Ishikawa (cell line): ENCODE data around the gene HBE1.

Experiments used
- CEBPB ChIP-seq: IDR thresholded peaks from 2 replicates; pipeline ENCODE4 v1.6.1; 2012
- CREB1 ChIP-seq: IDR thresholded peaks from 2 replicates; pipeline ENCODE4 v1.6.1; 2012; ENCODE audit warnings: low read depth
- EGR1 ChIP-seq: IDR thresholded peaks from 2 replicates; pipeline ENCODE4 v1.6.1; 2012
- EP300 ChIP-seq: IDR thresholded peaks from 2 replicates; pipeline ENCODE4 v1.6.1; 2012; ENCODE audit warnings: borderline replicate concordance
- FOXM1 ChIP-seq: IDR thresholded peaks from 2 replicates; pipeline ENCODE4 v1.6.1; 2012; ENCODE audit warnings: low read depth, borderline replicate concordance
- NFIC ChIP-seq: IDR thresholded peaks from 2 replicates; pipeline ENCODE4 v1.6.1; 2012
- RAD21 ChIP-seq: IDR thresholded peaks from 2 replicates; pipeline ENCODE4 v1.6.1; 2012; ENCODE audit warnings: low read depth
- REST ChIP-seq: IDR thresholded peaks from 2 replicates; pipeline ENCODE4 v1.6.1; 2012; ENCODE audit warnings: low read depth, mild to moderate bottlenecking
- TAF1 ChIP-seq: IDR thresholded peaks from 2 replicates; pipeline ENCODE4 v1.6.1; 2012; ENCODE audit warnings: low read depth, mild to moderate bottlenecking
- TCF12 ChIP-seq: IDR thresholded peaks from 2 replicates; pipeline ENCODE4 v1.6.1; 2012; ENCODE audit warnings: low read depth
- TEAD4 ChIP-seq: IDR thresholded peaks from 2 replicates; pipeline ENCODE4 v1.6.1; 2012
- USF1 ChIP-seq: IDR thresholded peaks from 2 replicates; pipeline ENCODE4 v1.6.1; 2012
- YY1 ChIP-seq: IDR thresholded peaks from 2 replicates; pipeline ENCODE4 v1.6.1; 2012; ENCODE audit warnings: low read depth
- ZBTB7A ChIP-seq: IDR thresholded peaks from 2 replicates; pipeline ENCODE4 v1.6.1; 2012; ENCODE audit warnings: low read depth
- TF ChIP-seq, protein P1 (sequence below): IDR thresholded peaks from 2 replicates; pipeline ENCODE4 v1.6.1; 2012

Gene HBE1

DNA sequence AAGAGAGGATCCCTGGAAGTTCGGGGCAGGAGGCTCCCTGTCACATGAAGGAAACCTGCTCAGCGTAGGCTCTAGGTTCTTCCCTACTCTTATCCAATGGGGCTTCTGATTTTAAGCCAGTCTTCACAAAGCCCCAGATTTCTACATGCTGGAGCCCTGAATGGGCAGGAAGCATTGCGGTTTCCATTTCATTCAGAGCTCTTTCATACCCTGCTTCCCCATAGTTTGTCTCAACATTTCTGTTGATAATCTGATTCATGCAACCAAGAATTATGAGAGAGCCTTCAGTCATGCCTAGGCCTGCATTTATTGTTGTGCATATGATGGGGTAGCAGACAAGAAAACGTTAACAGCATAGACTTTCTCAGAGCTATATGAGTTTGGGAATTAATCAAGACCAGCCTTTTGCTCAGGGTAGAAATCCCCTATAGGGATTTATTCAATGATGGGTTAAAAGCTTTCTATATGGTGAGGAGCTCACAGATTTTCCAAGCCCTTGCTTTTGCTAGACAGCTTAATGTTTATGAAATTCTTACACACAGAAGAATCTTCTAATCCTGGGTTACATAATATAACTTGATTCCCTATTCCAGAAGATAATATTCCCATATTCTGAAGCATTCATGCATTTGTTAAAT lies 16.1 kb upstream of the HBE1 start:
- TF ChIP-seq ZBTB7A: no peak
- TF ChIP-seq CEBPB: no peak
- TF ChIP-seq NFIC: no peak
- TF ChIP-seq EP300: no peak
- no peak for TF ChIP-seq EGR1
- TF ChIP-seq TAF1: no peak
- no peak for TF ChIP-seq RAD21
- no peak for TF ChIP-seq USF1
- TF ChIP-seq TCF12: no peak

DNA sequence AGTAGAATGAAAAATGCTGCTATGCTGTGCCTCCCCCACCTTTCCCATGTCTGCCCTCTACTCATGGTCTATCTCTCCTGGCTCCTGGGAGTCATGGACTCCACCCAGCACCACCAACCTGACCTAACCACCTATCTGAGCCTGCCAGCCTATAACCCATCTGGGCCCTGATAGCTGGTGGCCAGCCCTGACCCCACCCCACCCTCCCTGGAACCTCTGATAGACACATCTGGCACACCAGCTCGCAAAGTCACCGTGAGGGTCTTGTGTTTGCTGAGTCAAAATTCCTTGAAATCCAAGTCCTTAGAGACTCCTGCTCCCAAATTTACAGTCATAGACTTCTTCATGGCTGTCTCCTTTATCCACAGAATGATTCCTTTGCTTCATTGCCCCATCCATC lies 14.9 kb upstream of the HBE1 start:
- TF ChIP-seq TEAD4 (no peak), RAD21 (no peak), USF1 (no peak), EP300 (no peak), NFIC (no peak), REST (no peak), TCF12 (no peak), YY1 (no peak), FOXM1 (no peak), TAF1 (no peak), CEBPB (no peak), ZBTB7A (no peak), CREB1 (no peak), EGR1 (no peak)
- TF ChIP-seq, protein P1, sequence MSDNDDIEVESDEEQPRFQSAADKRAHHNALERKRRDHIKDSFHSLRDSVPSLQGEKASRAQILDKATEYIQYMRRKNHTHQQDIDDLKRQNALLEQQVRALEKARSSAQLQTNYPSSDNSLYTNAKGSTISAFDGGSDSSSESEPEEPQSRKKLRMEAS: no peak

DNA sequence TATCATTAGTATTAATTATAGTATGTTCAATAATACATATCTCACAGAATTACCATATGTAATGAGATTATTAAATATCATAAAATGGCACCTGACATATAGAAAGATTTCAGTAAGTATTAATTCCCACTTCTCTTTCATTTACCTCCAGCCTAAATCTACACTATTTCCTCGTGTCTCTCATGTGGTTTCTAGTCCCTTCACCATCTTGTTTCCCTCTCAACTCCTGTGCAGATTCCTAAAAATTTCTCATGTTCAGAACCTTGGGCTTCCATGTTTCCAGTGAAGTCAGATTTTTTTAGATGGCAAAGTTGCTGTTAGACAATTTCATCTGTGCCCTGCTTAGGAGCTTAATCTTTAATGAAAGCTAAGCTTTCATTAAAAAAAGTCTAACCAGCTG lies 14.1 kb upstream of the HBE1 start:
- TF ChIP-seq USF1 (no peak), TAF1 (no peak), CREB1 (no peak)
- TF ChIP-seq, protein P1: no peak

DNA sequence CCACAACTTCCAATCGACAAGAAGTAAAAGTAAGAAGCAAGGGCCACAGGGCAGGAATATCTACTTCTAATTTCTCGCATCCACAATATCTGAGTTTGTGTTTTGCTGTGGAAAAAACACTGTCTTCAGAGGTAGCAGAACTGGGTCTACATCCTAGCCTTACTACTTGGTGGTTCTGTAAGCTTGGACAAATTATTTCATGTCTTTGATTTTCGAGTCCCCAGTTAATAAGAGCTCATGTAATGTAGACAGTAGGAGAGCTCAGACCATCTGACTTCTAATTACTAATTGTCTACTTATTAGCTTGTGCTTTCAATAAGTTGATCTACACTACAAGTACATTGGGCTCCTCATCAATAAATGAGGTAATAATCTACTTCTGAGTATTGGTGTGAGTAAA lies 13.3 kb upstream of the HBE1 start:
- TF ChIP-seq, protein P1: no peak
- no peak for TF ChIP-seq YY1
- TF ChIP-seq FOXM1: no peak
- TF ChIP-seq TAF1: no peak
- TF ChIP-seq CREB1: no peak
- no peak for TF ChIP-seq RAD21
- TF ChIP-seq REST: no peak
- TF ChIP-seq USF1: no peak
- no peak for TF ChIP-seq TEAD4
- no peak for TF ChIP-seq ZBTB7A
- TF ChIP-seq TCF12: no peak
- no peak for TF ChIP-seq EGR1
- TF ChIP-seq CEBPB: no peak
- TF ChIP-seq EP300: no peak
- no peak for TF ChIP-seq NFIC

- no peak for TF ChIP-seq NFIC
- TF ChIP-seq ZBTB7A: no peak
- TF ChIP-seq USF1: no peak
- no peak for TF ChIP-seq FOXM1
Measured at GRCh38 chr11:5282628-5283027, 12.9 kb upstream of the HBE1 start.
